ENCODE data around the gene CX3CR1. TPM values are rescaled to one million over a fixed set of nuclear protein-coding genes. Genes with fewer than 3 reads are reported as not detected.

Gene CX3CR1
- total and polyA plus RNA-seq, 8 donors = 1.8 to 6.4 (median 4.6) TPM

DNA sequence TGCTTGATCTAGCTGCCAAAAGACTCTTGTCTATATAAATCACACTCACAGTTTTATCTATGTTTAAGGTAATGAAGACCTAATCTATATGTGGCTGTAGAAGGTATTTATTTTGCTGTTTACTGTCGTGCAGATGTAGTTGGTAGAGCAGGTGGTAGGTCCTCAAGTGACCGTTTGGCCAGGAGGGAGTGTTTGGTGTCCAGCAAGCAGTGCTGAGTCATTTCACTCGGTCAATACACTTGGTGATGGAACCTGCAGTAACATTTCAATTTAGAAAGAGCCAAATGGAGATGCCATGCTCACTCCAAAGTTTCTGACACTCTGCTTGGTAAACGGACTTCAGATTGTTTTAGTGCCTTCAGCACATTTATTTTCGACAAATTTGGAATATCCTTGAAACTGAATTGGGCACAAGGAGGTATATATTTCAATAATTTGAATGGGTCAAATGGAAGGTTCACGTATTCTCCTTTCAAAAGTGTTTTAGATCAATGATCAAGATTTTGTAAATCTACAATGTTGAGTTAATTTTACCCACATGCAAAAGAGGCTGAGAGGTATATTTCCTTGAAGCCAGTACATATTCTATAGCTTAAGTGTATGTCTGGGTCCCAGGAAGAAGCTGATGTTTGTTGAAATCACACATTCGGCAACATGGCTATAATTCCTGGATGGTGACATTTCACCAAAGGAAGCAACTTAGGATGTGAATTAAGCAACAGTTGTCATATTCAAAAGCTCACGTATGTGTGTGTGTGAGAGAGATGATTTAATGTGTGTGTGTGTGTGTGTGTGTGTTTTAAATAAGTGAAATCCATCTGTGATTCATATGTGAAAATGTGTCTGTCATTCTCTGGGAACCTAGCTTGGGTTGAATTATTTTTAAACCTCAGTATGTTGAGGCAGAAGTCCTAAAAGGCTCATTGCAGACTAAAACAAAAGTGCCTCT is 7.7 kb upstream of the CX3CR1 start:
- peaks cover 0 to 14% of the 10 kb centered on the region in 2 donors for H3K4me1 ChIP-seq
- intact Hi-C loops (cut with DNase I) = loop anchor here in 1 of 2 donors (5.0 kb wide), 1 partner anchor 95 kb away; the partner anchor contains the start of gene XIRP1
- H3K4me3 ChIP-seq = no peak overlapping the region
- H3K36me3 ChIP-seq = no peaks in the 10 kb centered on the region
- TF ChIP-seq, protein P1, sequence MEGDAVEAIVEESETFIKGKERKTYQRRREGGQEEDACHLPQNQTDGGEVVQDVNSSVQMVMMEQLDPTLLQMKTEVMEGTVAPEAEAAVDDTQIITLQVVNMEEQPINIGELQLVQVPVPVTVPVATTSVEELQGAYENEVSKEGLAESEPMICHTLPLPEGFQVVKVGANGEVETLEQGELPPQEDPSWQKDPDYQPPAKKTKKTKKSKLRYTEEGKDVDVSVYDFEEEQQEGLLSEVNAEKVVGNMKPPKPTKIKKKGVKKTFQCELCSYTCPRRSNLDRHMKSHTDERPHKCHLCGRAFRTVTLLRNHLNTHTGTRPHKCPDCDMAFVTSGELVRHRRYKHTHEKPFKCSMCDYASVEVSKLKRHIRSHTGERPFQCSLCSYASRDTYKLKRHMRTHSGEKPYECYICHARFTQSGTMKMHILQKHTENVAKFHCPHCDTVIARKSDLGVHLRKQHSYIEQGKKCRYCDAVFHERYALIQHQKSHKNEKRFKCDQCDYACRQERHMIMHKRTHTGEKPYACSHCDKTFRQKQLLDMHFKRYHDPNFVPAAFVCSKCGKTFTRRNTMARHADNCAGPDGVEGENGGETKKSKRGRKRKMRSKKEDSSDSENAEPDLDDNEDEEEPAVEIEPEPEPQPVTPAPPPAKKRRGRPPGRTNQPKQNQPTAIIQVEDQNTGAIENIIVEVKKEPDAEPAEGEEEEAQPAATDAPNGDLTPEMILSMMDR (IDR thresholded peaks at IDR 0.05) = no peak
- no peaks in the 10 kb centered on the region for H3K27me3 ChIP-seq
- H3K27ac ChIP-seq = no peak overlapping the region
- ATAC-seq = no peak
- no peaks in the 10 kb centered on the region for H3K9me3 ChIP-seq
- no peak for DNase-seq

DNA sequence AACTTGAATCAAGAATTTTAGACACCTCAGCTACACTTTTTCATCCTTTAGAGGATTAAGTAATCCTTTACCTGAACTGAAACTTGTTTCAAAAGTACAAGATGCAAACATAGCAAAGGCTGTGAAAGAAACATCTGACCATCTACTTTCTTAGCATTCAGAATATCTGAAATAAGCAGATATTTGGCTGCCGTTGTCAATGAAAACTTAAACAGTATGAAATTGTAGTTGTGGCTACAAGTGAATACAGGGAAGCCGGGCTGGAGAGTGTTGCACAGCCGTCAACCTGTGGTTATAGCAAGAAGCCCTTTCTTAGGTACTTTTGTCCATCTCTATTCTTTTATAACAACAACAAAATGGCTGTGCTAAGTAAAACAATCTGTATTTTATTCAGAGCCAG is 6.9 kb upstream of the CX3CR1 start:
- ATAC-seq = no peak
- Histone ChIP-seq H3K27ac (no peak overlapping the region), H3K9me3 (no peaks in the 10 kb centered on the region), H3K4me3 (no peak overlapping the region), H3K4me1 (peaks cover 0 to 14% of the 10 kb centered on the region in 2 donors), H3K36me3 (no peaks in the 10 kb centered on the region), H3K27me3 (no peaks in the 10 kb centered on the region)
- TF ChIP-seq, protein P1 (IDR thresholded peaks at IDR 0.05) = no peak
- no peak for DNase-seq
- intact Hi-C loops (cut with DNase I) = loop anchor here in 1 of 2 donors (5.0 kb wide), 1 partner anchor 94 kb away; the partner anchor contains the start of gene XIRP1

DNA sequence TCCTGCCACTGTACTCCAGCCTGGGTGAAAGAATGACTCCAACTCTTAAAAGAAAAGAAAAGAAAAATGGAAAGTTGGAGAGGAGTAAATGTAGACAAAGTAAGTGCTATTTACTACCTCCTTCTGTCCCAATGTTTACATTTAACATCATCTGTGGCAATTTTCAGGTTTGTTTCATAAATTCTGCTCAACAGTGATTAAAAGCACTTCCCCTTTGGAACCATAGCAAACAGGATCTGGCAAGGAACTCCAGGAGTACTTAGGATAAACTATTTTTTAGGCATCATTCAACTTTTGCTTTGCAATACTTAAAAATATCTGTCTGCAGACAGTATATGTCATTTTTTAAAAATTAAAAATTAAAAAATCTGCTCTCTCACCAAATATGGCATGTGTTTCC is 5.5 kb upstream of the CX3CR1 start:
- Histone ChIP-seq H3K9me3 (no peaks in the 10 kb centered on the region), H3K4me1 (peaks cover 0 to 26% of the 10 kb centered on the region in 2 donors), H3K27ac (no peak overlapping the region), H3K36me3 (no peaks in the 10 kb centered on the region), H3K4me3 (no peak overlapping the region), H3K27me3 (no peaks in the 10 kb centered on the region)
- TF ChIP-seq, protein P1 (IDR thresholded peaks at IDR 0.05) = no peak
- ATAC-seq = no peak
- intact Hi-C loops (cut with DNase I) = loop anchor here in 1 of 2 donors (5.0 kb wide), 1 partner anchor 93 kb away; the partner anchor contains the start of gene XIRP1
- no peak for DNase-seq

DNA sequence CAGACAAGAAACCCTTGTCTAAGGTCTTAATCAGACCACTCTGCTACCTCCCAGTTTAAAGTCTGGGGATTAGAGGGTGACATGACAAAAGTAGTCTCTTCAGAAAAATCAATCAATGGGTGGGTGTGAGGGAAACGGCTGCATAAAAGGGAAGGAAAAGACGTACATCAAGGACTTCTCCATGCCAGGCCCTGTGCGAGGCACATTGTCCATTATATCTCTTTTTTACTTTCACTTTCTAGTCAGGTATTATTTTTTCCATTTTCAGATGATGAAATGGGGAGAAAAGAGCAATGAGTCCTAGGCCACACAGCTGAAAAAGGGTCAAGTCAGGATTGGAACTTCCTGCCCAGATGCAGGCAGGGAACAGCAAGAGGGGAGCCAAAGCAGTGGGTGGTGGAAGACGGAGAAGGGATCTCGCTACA is 4.6 kb upstream of the CX3CR1 start:
- Histone ChIP-seq H3K27me3 (no peaks in the 10 kb centered on the region), H3K4me3 (no peak overlapping the region), H3K36me3 (no peaks in the 10 kb centered on the region), H3K9me3 (no peaks in the 10 kb centered on the region), H3K27ac (no peak overlapping the region), H3K4me1 (peaks cover 0 to 34% of the 10 kb centered on the region in 2 donors)
- DNase-seq (no peak), ATAC-seq (no peak)
- TF ChIP-seq, protein P1 (IDR thresholded peaks at IDR 0.05) = no peak
- intact Hi-C loops (cut with DNase I) = loop anchor here in 1 of 2 donors (5.0 kb wide), 1 partner anchor 77 kb away; no protein-coding TSS in a partner anchor

DNA sequence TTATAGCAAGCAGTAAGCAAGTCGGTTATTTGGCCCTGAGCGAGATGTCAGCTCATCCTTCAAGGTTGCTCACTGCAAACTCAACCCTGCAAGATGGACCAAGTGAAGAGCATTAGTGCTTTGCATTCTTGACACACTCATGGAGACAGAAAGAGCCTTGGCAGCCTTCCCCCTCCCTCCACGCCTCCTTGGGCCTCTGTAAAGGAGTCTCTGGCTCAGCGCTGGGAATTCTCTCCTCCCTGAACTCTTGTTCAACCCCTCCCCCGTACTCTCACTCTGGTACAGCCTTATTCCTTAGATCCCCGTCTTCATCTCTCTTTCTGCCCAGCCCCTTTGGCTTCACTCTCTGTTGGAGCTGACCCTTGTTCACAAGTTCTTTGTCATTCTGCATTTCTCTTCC is 2.2 kb upstream of the CX3CR1 start:
- intact Hi-C loops (cut with DNase I) = loop anchor here in 1 of 2 donors (5.0 kb wide), 1 partner anchor 75 kb away; no protein-coding TSS in a partner anchor
- ATAC-seq (no peak), DNase-seq (no peak)

More for the DNA sequence above, 2.2 kb upstream of the CX3CR1 start:
- Histone ChIP-seq H3K27ac (no peak overlapping the region), H3K27me3 (no peaks in the 10 kb centered on the region), H3K9me3 (no peaks in the 10 kb centered on the region), H3K4me1 (peaks cover 0 to 44% of the 10 kb centered on the region in 2 donors), H3K36me3 (no peaks in the 10 kb centered on the region), H3K4me3 (no peak overlapping the region)
- TF ChIP-seq, protein P1 (IDR thresholded peaks at IDR 0.05) = no peak

Measured in left lung (tissue), 10 donors.